ENCODE measurements around the gene SNX5. TPM values are rescaled to one million over a fixed set of nuclear protein-coding genes. Genes with fewer than 3 reads are reported as not detected.

Gene SNX5
- total RNA-seq, 1 donor = 93.7 TPM

DNA sequence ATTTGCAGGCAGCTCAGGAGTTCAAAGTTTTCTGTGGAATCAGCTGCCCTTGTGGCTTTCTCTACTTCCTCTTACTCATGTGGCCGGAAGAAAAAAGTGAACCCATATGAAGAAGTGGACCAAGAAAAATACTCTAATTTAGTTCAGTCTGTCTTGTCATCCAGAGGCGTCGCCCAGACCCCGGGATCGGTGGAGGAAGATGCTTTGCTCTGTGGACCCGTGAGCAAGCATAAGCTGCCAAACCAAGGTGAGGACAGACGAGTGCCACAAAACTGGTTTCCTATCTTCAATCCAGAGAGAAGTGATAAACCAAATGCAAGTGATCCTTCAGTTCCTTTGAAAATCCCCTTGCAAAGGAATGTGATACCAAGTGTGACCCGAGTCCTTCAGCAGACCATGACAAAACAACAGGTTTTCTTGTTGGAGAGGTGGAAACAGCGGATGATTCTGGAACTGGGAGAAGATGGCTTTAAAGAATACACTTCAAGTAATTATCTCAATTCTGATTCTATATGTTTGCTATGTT, 1.4 kb upstream of the SNX5 start:
- Histone ChIP-seq H3K79me2 (ENCODE audit: insufficient read depth, low read length) (peaks cover 85% of the 10 kb centered on the region), H3K4me2 (ENCODE audit: insufficient read depth, low read length) (peak overlapping the region; percentile 93), H2AFZ (ENCODE audit: low read length) (peak overlapping the region; percentile 84), H3K36me3 (ENCODE audit: insufficient read depth, low read length) (no peaks in the 10 kb centered on the region), H3K27ac (ENCODE audit: low read depth, low read length) (peak overlapping the region; percentile 99), H4K20me1 (ENCODE audit: insufficient read depth, low read length) (peaks cover 20% of the 10 kb centered on the region), H3K4me1 (ENCODE audit: insufficient read depth, low read length) (peaks cover 48% of the 10 kb centered on the region), H3K9me3 (ENCODE audit: low read depth, low read length) (no peaks in the 10 kb centered on the region), H3K4me3 (ENCODE audit: insufficient read depth, low read length) (peak overlapping the region; percentile 84), H3K27me3 (ENCODE audit: insufficient read depth, low read length) (no peaks in the 10 kb centered on the region)
- TF ChIP-seq CTCF (IDR thresholded peaks at IDR 0.05; ENCODE audit: extremely low read depth, low read depth, low read length) = no peak
- DNase-seq (ENCODE audit: insufficient read length, low spot score, missing footprints) = peak; percentile 87

DNA sequence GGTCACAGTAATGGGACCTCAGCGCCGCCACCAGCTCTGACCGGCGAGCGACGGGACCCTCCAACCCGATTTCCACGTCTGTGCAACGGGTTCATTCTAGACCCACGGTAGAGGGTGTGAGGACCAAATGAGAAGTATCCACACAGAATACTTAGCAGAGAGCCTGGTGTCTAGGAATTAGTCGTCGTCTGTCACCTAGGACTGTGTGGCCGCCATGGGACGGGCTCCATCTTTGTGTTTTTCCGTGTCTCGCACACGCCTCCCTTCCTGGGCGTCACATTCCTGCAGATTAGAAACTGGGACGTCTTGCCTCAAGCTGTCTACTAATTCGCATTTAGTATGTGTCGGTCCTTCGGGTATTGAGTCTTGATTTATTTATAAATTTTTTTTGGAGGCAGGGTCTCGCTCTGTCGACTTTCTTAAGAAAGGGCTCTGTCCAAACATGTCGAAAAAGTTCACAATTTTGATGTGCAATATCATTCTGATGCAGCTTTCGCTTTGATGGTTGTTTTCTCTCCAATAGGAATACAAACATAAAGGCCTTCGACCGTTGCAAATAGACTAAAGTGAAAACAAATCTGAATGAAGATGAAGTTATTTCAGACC, 787 bp upstream of the SNX5 start:
- Histone ChIP-seq H3K9me3 (ENCODE audit: low read depth, low read length) (no peaks in the 10 kb centered on the region), H3K4me1 (ENCODE audit: insufficient read depth, low read length) (peaks cover 54% of the 10 kb centered on the region), H4K20me1 (ENCODE audit: insufficient read depth, low read length) (peaks cover 25% of the 10 kb centered on the region), H3K79me2 (ENCODE audit: insufficient read depth, low read length) (peaks cover 86% of the 10 kb centered on the region), H3K27ac (ENCODE audit: low read depth, low read length) (peak overlapping the region; percentile 99), H3K4me3 (ENCODE audit: insufficient read depth, low read length) (peak overlapping the region; percentile 84), H2AFZ (ENCODE audit: low read length) (peak overlapping the region; percentile 84), H3K4me2 (ENCODE audit: insufficient read depth, low read length) (peak overlapping the region; percentile 93), H3K27me3 (ENCODE audit: insufficient read depth, low read length) (no peaks in the 10 kb centered on the region), H3K36me3 (ENCODE audit: insufficient read depth, low read length) (no peaks in the 10 kb centered on the region)
- TF ChIP-seq CTCF (IDR thresholded peaks at IDR 0.05; ENCODE audit: extremely low read depth, low read depth, low read length) = no peak
- DNase-seq (ENCODE audit: insufficient read length, low spot score, missing footprints) = peak; percentile 51

GRCh38 chr20:17967521-17968365, 851 bp downstream of the SNX5 start:
- DNase-seq (ENCODE audit: insufficient read length, low spot score, missing footprints) = peak; percentile 59
- no peak for TF ChIP-seq CTCF (IDR thresholded peaks at IDR 0.05; ENCODE audit: extremely low read depth, low read depth, low read length)
- H3K27ac ChIP-seq (ENCODE audit: low read depth, low read length) = peak overlapping the region; percentile 99
- H3K36me3 ChIP-seq (ENCODE audit: insufficient read depth, low read length) = peaks cover 11% of the 10 kb centered on the region
- peaks cover 66% of the 10 kb centered on the region for H3K4me1 ChIP-seq (ENCODE audit: insufficient read depth, low read length)
- peak overlapping the region; percentile 84 for H3K4me3 ChIP-seq (ENCODE audit: insufficient read depth, low read length)
- no peaks in the 10 kb centered on the region for H3K9me3 ChIP-seq (ENCODE audit: low read depth, low read length)
- peak overlapping the region; percentile 94 for H2AFZ ChIP-seq (ENCODE audit: low read length)
- peaks cover 87% of the 10 kb centered on the region for H3K79me2 ChIP-seq (ENCODE audit: insufficient read depth, low read length)
- peak overlapping the region; percentile 93 for H3K4me2 ChIP-seq (ENCODE audit: insufficient read depth, low read length)
- no peaks in the 10 kb centered on the region for H3K27me3 ChIP-seq (ENCODE audit: insufficient read depth, low read length)
- H4K20me1 ChIP-seq (ENCODE audit: insufficient read depth, low read length) = peaks cover 41% of the 10 kb centered on the region
